MCF 10A (cell line): ENCODE results near the gene PPFIBP1. TPM values are rescaled to one million over a fixed set of nuclear protein-coding genes. Genes with fewer than 3 reads are reported as not detected.

Source experiments
- BruUV-seq: library from RNA; stranded (reverse); fragments of 400-500 nt; replicated peaks from 2 replicates; lab custom pipeline; 2021; lab: Mats Ljungman, UMichigan
- CTCF ChIA-PET: fragments of 300-600 bp; sonication (Branson Sonifier 250); formaldehyde crosslinking; extraction: SDS; loops from one replicate; lab custom pipeline; 2021; ENCODE audit warnings: antibody characterized with exemption, inconsistent platforms; lab: Yijun Ruan, JAX
- POLR2A ChIA-PET: fragments of 300-600, 350-650 bp; sonication (Branson Sonifier 250); formaldehyde crosslinking; extraction: SDS; loops from one replicate; lab custom pipeline; 2020; ENCODE audit warnings: antibody characterized with exemption, inconsistent platforms; lab: Yijun Ruan, JAX
- DNase-seq: peaks from one replicate; pipeline ENCODE4 v3.0.0-alpha.2; 2018; ENCODE audit not compliant: unreplicated experiment
- H3K27ac Mint-ChIP-seq: one replicate; pipeline ENCODE4 v1.8.0; 2022; ENCODE audit warnings: mild to moderate bottlenecking, low read depth, mixed read lengths; ENCODE audit not compliant: unreplicated experiment
- H3K27me3 Mint-ChIP-seq: one replicate; pipeline ENCODE4 v1.8.0; 2022; ENCODE audit warnings: mixed read lengths; ENCODE audit not compliant: insufficient read depth, unreplicated experiment
- H3K36me3 Mint-ChIP-seq: one replicate; pipeline ENCODE4 v1.8.0; 2022; ENCODE audit warnings: mild to moderate bottlenecking, moderate library complexity, mixed read lengths; ENCODE audit not compliant: insufficient read depth, unreplicated experiment
- H3K4me1 Mint-ChIP-seq: one replicate; pipeline ENCODE4 v1.8.0; 2022; ENCODE audit warnings: mixed read lengths; ENCODE audit not compliant: insufficient read depth, unreplicated experiment
- H3K4me3 Mint-ChIP-seq: one replicate; pipeline ENCODE4 v1.8.0; 2022; ENCODE audit warnings: mild to moderate bottlenecking, moderate library complexity, mixed read lengths; ENCODE audit not compliant: unreplicated experiment
- H3K9me3 Mint-ChIP-seq: one replicate; pipeline ENCODE4 v1.8.0; 2022; ENCODE audit warnings: mixed read lengths; ENCODE audit not compliant: unreplicated experiment
- CTCF ChIP-seq: fragments of 200-600 bp; IDR thresholded peaks from one replicate; pipeline ENCODE4 v1.8.0; 2022; ENCODE audit warnings: antibody characterized with exemption, mild to moderate bottlenecking; ENCODE audit not compliant: unreplicated experiment
- intact Hi-C: fragments of 100-400 bp; cut with micrococcal nuclease; formaldehyde crosslinking; loops from 2 replicates; pipeline ENCODE4 v1.14.1; 2022
- total RNA-seq: library from RNA; stranded (reverse); gene quantifications from 2 replicates; pipeline ENCODE4 v1.2.3, GENCODE V29; 2022

The PPFIBP1 gene
- total RNA-seq, 1 experiment from 2014 or later = 82.6 TPM

DNA sequence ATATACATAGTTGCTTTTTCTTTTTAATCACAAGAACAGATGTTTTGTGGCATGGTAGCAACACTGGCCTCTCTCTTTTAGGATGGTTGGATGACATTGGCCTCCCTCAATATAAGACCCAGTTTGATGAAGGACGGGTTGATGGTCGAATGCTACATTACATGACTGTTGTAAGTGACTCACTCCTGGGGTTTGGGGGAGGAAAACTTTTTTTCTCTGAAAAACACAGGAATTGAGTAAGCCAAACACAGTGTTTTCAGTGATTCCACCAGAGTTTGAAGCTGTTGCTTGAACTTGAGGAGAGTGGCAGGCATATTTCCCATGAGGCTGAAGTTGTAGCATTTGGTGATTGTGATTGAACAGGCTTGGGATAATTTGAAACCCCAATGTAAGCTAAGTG is 158.5 kb downstream of the PPFIBP1 start:
- no peak overlapping the region for H3K27ac Mint-ChIP-seq
- POLR2A ChIA-PET = interaction anchor here (0.6 kb wide), 1 partner anchor 261 kb away, joined by 3 read pairs; no protein-coding TSS in a partner anchor
- no peaks in the 10 kb centered on the region for H3K4me1 Mint-ChIP-seq
- TF ChIP-seq CTCF = no peak
- CTCF ChIA-PET = interaction anchor here (2.5 kb wide), 1 partner anchor 21 kb away, joined by 6 read pairs; no protein-coding TSS in a partner anchor
- DNase-seq = no peak
- no peaks in the 10 kb centered on the region for H3K27me3 Mint-ChIP-seq
- intact Hi-C loops = no loop called here
- BruUV-seq = no TSS peak
- H3K9me3 Mint-ChIP-seq = no peaks in the 10 kb centered on the region
- peaks cover 73% of the 10 kb centered on the region for H3K36me3 Mint-ChIP-seq
- no peak overlapping the region for H3K4me3 Mint-ChIP-seq

GRCh38 chr12:27685274-27685673 is 161.3 kb downstream of the PPFIBP1 start:
- H3K27me3 Mint-ChIP-seq = no peaks in the 10 kb centered on the region
- H3K4me1 Mint-ChIP-seq = no peaks in the 10 kb centered on the region
- peaks cover 73% of the 10 kb centered on the region for H3K36me3 Mint-ChIP-seq
- ChIA-PET CTCF (interaction anchor here (1.2 kb wide), 1 partner anchor 18 kb away, joined by 4 read pairs; no protein-coding TSS in a partner anchor), POLR2A (no interaction called here)
- no peak overlapping the region for H3K27ac Mint-ChIP-seq
- DNase-seq = no peak
- no peak for TF ChIP-seq CTCF
- H3K4me3 Mint-ChIP-seq = no peak overlapping the region
- H3K9me3 Mint-ChIP-seq = no peaks in the 10 kb centered on the region
- intact Hi-C loops = no loop called here
- BruUV-seq = no TSS peak

- BruUV-seq = no TSS peak
- H3K4me3 Mint-ChIP-seq = no peak overlapping the region
- intact Hi-C loops = no loop called here
- H3K4me1 Mint-ChIP-seq = no peaks in the 10 kb centered on the region
- peaks cover 75% of the 10 kb centered on the region for H3K36me3 Mint-ChIP-seq
- no peaks in the 10 kb centered on the region for H3K27me3 Mint-ChIP-seq
- H3K27ac Mint-ChIP-seq = no peak overlapping the region
- DNase-seq = no peak
- H3K9me3 Mint-ChIP-seq = no peaks in the 10 kb centered on the region
- no peak for TF ChIP-seq CTCF
- POLR2A ChIA-PET = no interaction called here
- CTCF ChIA-PET = no interaction called here
These were observed 162.1 kb downstream of the PPFIBP1 start for GRCh38 chr12:27686147-27686546.

- H3K4me1 Mint-ChIP-seq = no peaks in the 10 kb centered on the region
- intact Hi-C loops = no loop called here
- H3K27me3 Mint-ChIP-seq = no peaks in the 10 kb centered on the region
- no peak overlapping the region for H3K27ac Mint-ChIP-seq
- no peak overlapping the region for H3K4me3 Mint-ChIP-seq
- ChIA-PET CTCF (interaction anchor here (0.6 to 2.5 kb wide), 4 partner anchors 9 to 270 kb away, joined by 3 to 18 read pairs (median 4); no protein-coding TSS in a partner anchor), POLR2A (interaction anchor here (1.2 kb wide), 1 partner anchor 9 kb away, joined by 13 read pairs; no protein-coding TSS in a partner anchor)
- TF ChIP-seq CTCF = no peak
- DNase-seq = no peak
- no TSS peak for BruUV-seq
- H3K9me3 Mint-ChIP-seq = no peaks in the 10 kb centered on the region
- peaks cover 66% of the 10 kb centered on the region for H3K36me3 Mint-ChIP-seq
These were observed 164.7 kb downstream of the PPFIBP1 start for GRCh38 chr12:27688671-27689070.
